MCF 10A (cell line): Measurements from ENCODE around the gene IL17RD. TPM values are rescaled to one million over a fixed set of nuclear protein-coding genes. Genes with fewer than 3 reads are reported as not detected.

ENCODE experiments used
- BruUV-seq: library from RNA; stranded (reverse); fragments of 400-500 nt; replicated peaks from 2 replicates; lab custom pipeline; 2021; lab: Mats Ljungman, UMichigan
- CTCF ChIA-PET: fragments of 300-600 bp; sonication (Branson Sonifier 250); formaldehyde crosslinking; extraction: SDS; loops from one replicate; lab custom pipeline; 2021; ENCODE audit warnings: antibody characterized with exemption, inconsistent platforms; lab: Yijun Ruan, JAX
- POLR2A ChIA-PET: fragments of 300-600, 350-650 bp; sonication (Branson Sonifier 250); formaldehyde crosslinking; extraction: SDS; loops from one replicate; lab custom pipeline; 2020; ENCODE audit warnings: antibody characterized with exemption, inconsistent platforms; lab: Yijun Ruan, JAX
- DNase-seq: peaks from one replicate; pipeline ENCODE4 v3.0.0-alpha.2; 2018; ENCODE audit not compliant: unreplicated experiment
- H3K27ac Mint-ChIP-seq: one replicate; pipeline ENCODE4 v1.8.0; 2022; ENCODE audit warnings: mild to moderate bottlenecking, low read depth, mixed read lengths; ENCODE audit not compliant: unreplicated experiment
- H3K27me3 Mint-ChIP-seq: one replicate; pipeline ENCODE4 v1.8.0; 2022; ENCODE audit warnings: mixed read lengths; ENCODE audit not compliant: insufficient read depth, unreplicated experiment
- H3K36me3 Mint-ChIP-seq: one replicate; pipeline ENCODE4 v1.8.0; 2022; ENCODE audit warnings: mild to moderate bottlenecking, moderate library complexity, mixed read lengths; ENCODE audit not compliant: insufficient read depth, unreplicated experiment
- H3K4me1 Mint-ChIP-seq: one replicate; pipeline ENCODE4 v1.8.0; 2022; ENCODE audit warnings: mixed read lengths; ENCODE audit not compliant: insufficient read depth, unreplicated experiment
- H3K4me3 Mint-ChIP-seq: one replicate; pipeline ENCODE4 v1.8.0; 2022; ENCODE audit warnings: mild to moderate bottlenecking, moderate library complexity, mixed read lengths; ENCODE audit not compliant: unreplicated experiment
- H3K9me3 Mint-ChIP-seq: one replicate; pipeline ENCODE4 v1.8.0; 2022; ENCODE audit warnings: mixed read lengths; ENCODE audit not compliant: unreplicated experiment
- CTCF ChIP-seq: fragments of 200-600 bp; IDR thresholded peaks from one replicate; pipeline ENCODE4 v1.8.0; 2022; ENCODE audit warnings: antibody characterized with exemption, mild to moderate bottlenecking; ENCODE audit not compliant: unreplicated experiment
- intact Hi-C: fragments of 100-400 bp; cut with micrococcal nuclease; formaldehyde crosslinking; loops from 2 replicates; pipeline ENCODE4 v1.14.1; 2022
- total RNA-seq: library from RNA; stranded (reverse); gene quantifications from 2 replicates; pipeline ENCODE4 v1.2.3, GENCODE V29; 2022

Gene IL17RD
- total RNA-seq, 1 experiment from 2014 or later: 1.2 TPM

- no peak for DNase-seq
- no peak overlapping the region for H3K4me3 Mint-ChIP-seq
- TF ChIP-seq CTCF: no peak
- H3K27me3 Mint-ChIP-seq: no peaks in the 10 kb centered on the region
- intact Hi-C loops: no loop called here
- H3K9me3 Mint-ChIP-seq: no peaks in the 10 kb centered on the region
- CTCF ChIA-PET: interaction anchor here (0.6 kb wide), 1 partner anchor 105 kb away, joined by 4 read pairs; no protein-coding TSS in a partner anchor
- H3K4me1 Mint-ChIP-seq: no peaks in the 10 kb centered on the region
- POLR2A ChIA-PET: interaction anchor here (0.9 kb wide), 1 partner anchor 44 kb away, joined by 3 read pairs; no protein-coding TSS in a partner anchor
- no peaks in the 10 kb centered on the region for H3K36me3 Mint-ChIP-seq
- BruUV-seq: no TSS peak
- no peak overlapping the region for H3K27ac Mint-ChIP-seq
Observed at GRCh38 chr3:57118254-57118653, 46.9 kb downstream of the IL17RD start.

- Mint-ChIP-seq H3K4me3 (no peak overlapping the region), H3K4me1 (no peaks in the 10 kb centered on the region), H3K27me3 (no peaks in the 10 kb centered on the region), H3K9me3 (no peaks in the 10 kb centered on the region), H3K27ac (no peak overlapping the region), H3K36me3 (no peaks in the 10 kb centered on the region)
- POLR2A ChIA-PET: no interaction called here
- CTCF ChIA-PET: interaction anchor here (0.6 to 2.0 kb wide), 3 partner anchors 16 to 106 kb away, joined by 4 to 5 read pairs (median 4); no protein-coding TSS in a partner anchor
- no peak for DNase-seq
- intact Hi-C loops: no loop called here
- BruUV-seq: no TSS peak
- no peak for TF ChIP-seq CTCF
Observed at GRCh38 chr3:57116501-57116900, 48.7 kb downstream of the IL17RD start.

GRCh38 chr3:57112206-57112605 lies 52.9 kb downstream of the IL17RD start:
- no peak for DNase-seq
- BruUV-seq: no TSS peak
- Mint-ChIP-seq H3K36me3 (peaks cover 6% of the 10 kb centered on the region), H3K27ac (no peak overlapping the region), H3K4me3 (no peak overlapping the region), H3K4me1 (no peaks in the 10 kb centered on the region), H3K9me3 (no peaks in the 10 kb centered on the region), H3K27me3 (no peaks in the 10 kb centered on the region)
- ChIA-PET POLR2A (no interaction called here), CTCF (interaction anchor here (1.1 to 4.3 kb wide), 3 partner anchors 11 to 107 kb away, joined by 3 to 30 read pairs (median 5); no protein-coding TSS in a partner anchor)
- TF ChIP-seq CTCF: no peak
- intact Hi-C loops: no loop called here

GRCh38 chr3:57110798-57111197 lies 54.4 kb downstream of the IL17RD start:
- Mint-ChIP-seq H3K4me3 (no peak overlapping the region), H3K27me3 (no peaks in the 10 kb centered on the region), H3K36me3 (peaks cover 6% of the 10 kb centered on the region), H3K27ac (no peak overlapping the region), H3K4me1 (no peaks in the 10 kb centered on the region), H3K9me3 (no peaks in the 10 kb centered on the region)
- no TSS peak for BruUV-seq
- TF ChIP-seq CTCF: no peak
- POLR2A ChIA-PET: interaction anchor here (0.6 to 0.9 kb wide), 3 partner anchors 111 to 1164 kb away, joined by 3 to 4 read pairs (median 3); no protein-coding TSS in a partner anchor
- CTCF ChIA-PET: interaction anchor here (1.0 to 4.3 kb wide), 3 partner anchors 10 to 111 kb away, joined by 5 to 30 read pairs (median 5); no protein-coding TSS in a partner anchor
- DNase-seq: no peak
- intact Hi-C loops: no loop called here
